ENCODE results near the gene SH2D6. TPM values are rescaled to one million over a fixed set of nuclear protein-coding genes. Genes with fewer than 3 reads are reported as not detected.

Gene SH2D6
- total RNA-seq, 1 donor from 2014 or later, result 0.07 TPM

- no peak overlapping the region for H2AFZ ChIP-seq (replicated peaks)
- peaks cover 11% of the 10 kb centered on the region for H3K4me1 ChIP-seq
- no peak overlapping the region for H3K27ac Mint-ChIP-seq
- no peaks in the 10 kb centered on the region for H3K36me3 ChIP-seq
- H3K4me2 ChIP-seq, result no peak overlapping the region
- H3K4me1 Mint-ChIP-seq, result peaks cover 32% of the 10 kb centered on the region
- peaks cover 11% of the 10 kb centered on the region for H3K27me3 ChIP-seq
- H3K9me3 Mint-ChIP-seq, result no peaks in the 10 kb centered on the region
- no peaks in the 10 kb centered on the region for H3K9me3 ChIP-seq (ENCODE audit: low read depth)
- no peaks in the 10 kb centered on the region for H4K20me1 ChIP-seq (ENCODE audit: low read depth)
- TF ChIP-seq EZH2phosphoT487 (IDR thresholded peaks at IDR 0.05) (no peak), CTCF (IDR thresholded peaks at IDR 0.05) (no peak), EZH2 (IDR thresholded peaks at IDR 0.05) (no peak)
- H3K9ac ChIP-seq, result no peak overlapping the region
- H3K27ac ChIP-seq, result no peak overlapping the region
- no peak overlapping the region for H3K4me3 Mint-ChIP-seq
- H3K79me2 ChIP-seq (ENCODE audit: low read depth), result no peaks in the 10 kb centered on the region
- peaks cover 15% of the 10 kb centered on the region for H3K27me3 Mint-ChIP-seq (ENCODE audit: insufficient read depth, low read depth)
- no peak overlapping the region for H3K4me3 ChIP-seq
- peaks cover 17% of the 10 kb centered on the region for H3F3A ChIP-seq (ENCODE audit: low read depth)
- no peak for DNase-seq (ENCODE audit: low spot score)
- H3K36me3 Mint-ChIP-seq, result no peaks in the 10 kb centered on the region
These were observed 21.5 kb downstream of the SH2D6 start for GRCh38 chr2:85439986-85440385.

GRCh38 chr2:85440729-85441128 is 22.2 kb downstream of the SH2D6 start:
- Histone ChIP-seq H3K4me1 (peaks cover 11% of the 10 kb centered on the region), H3K27ac (no peak overlapping the region), H3K4me3 (no peak overlapping the region), H3K9ac (no peak overlapping the region), H4K20me1 (ENCODE audit: low read depth) (no peaks in the 10 kb centered on the region), H3K4me2 (no peak overlapping the region), H2AFZ (replicated peaks) (no peak overlapping the region), H3K36me3 (no peaks in the 10 kb centered on the region), H3K9me3 (ENCODE audit: low read depth) (no peaks in the 10 kb centered on the region), H3F3A (ENCODE audit: low read depth) (peaks cover 17% of the 10 kb centered on the region), H3K27me3 (peaks cover 11% of the 10 kb centered on the region), H3K79me2 (ENCODE audit: low read depth) (no peaks in the 10 kb centered on the region)
- H3K9me3 Mint-ChIP-seq, result no peaks in the 10 kb centered on the region
- no peaks in the 10 kb centered on the region for H3K36me3 Mint-ChIP-seq
- H3K27me3 Mint-ChIP-seq (ENCODE audit: insufficient read depth, low read depth), result peaks cover 15% of the 10 kb centered on the region
- H3K27ac Mint-ChIP-seq, result peak overlapping the region; percentile 35
- DNase-seq (ENCODE audit: low spot score), result no peak
- H3K4me1 Mint-ChIP-seq, result peaks cover 28% of the 10 kb centered on the region
- H3K4me3 Mint-ChIP-seq, result no peak overlapping the region
- no peak for TF ChIP-seq EZH2phosphoT487 (IDR thresholded peaks at IDR 0.05)

- Histone ChIP-seq H3K27ac (no peak overlapping the region), H3K79me2 (ENCODE audit: low read depth) (no peaks in the 10 kb centered on the region), H3K4me3 (no peak overlapping the region), H3K4me2 (no peak overlapping the region), H2AFZ (replicated peaks) (no peak overlapping the region), H3F3A (ENCODE audit: low read depth) (peaks cover 16% of the 10 kb centered on the region), H3K9me3 (ENCODE audit: low read depth) (no peaks in the 10 kb centered on the region), H3K27me3 (peaks cover 7% of the 10 kb centered on the region), H3K9ac (no peak overlapping the region), H3K4me1 (peaks cover 11% of the 10 kb centered on the region), H3K36me3 (no peaks in the 10 kb centered on the region), H4K20me1 (ENCODE audit: low read depth) (no peaks in the 10 kb centered on the region)
- no peak for TF ChIP-seq EZH2phosphoT487 (IDR thresholded peaks at IDR 0.05)
- no peak for TF ChIP-seq EZH2 (IDR thresholded peaks at IDR 0.05)
- TF ChIP-seq CTCF (IDR thresholded peaks at IDR 0.05), result no peak
- Mint-ChIP-seq H3K9me3 (no peaks in the 10 kb centered on the region), H3K27me3 (ENCODE audit: insufficient read depth, low read depth) (peaks cover 9% of the 10 kb centered on the region), H3K36me3 (no peaks in the 10 kb centered on the region), H3K4me3 (no peak overlapping the region), H3K4me1 (peaks cover 18% of the 10 kb centered on the region), H3K27ac (peak overlapping the region; percentile 60)
- no peak for DNase-seq (ENCODE audit: low spot score)
These were observed 23.4 kb downstream of the SH2D6 start for GRCh38 chr2:85441864-85442263.

GRCh38 chr2:85444629-85445172 is 26.2 kb downstream of the SH2D6 start:
- Histone ChIP-seq H4K20me1 (ENCODE audit: low read depth) (no peaks in the 10 kb centered on the region), H3K36me3 (no peaks in the 10 kb centered on the region), H3K9ac (no peak overlapping the region), H3K79me2 (ENCODE audit: low read depth) (no peaks in the 10 kb centered on the region), H3K27ac (no peak overlapping the region), H3K27me3 (no peaks in the 10 kb centered on the region), H3F3A (ENCODE audit: low read depth) (no peaks in the 10 kb centered on the region), H3K4me2 (no peak overlapping the region), H3K4me3 (no peak overlapping the region), H3K4me1 (no peaks in the 10 kb centered on the region), H2AFZ (replicated peaks) (no peak overlapping the region), H3K9me3 (ENCODE audit: low read depth) (no peaks in the 10 kb centered on the region)
- Mint-ChIP-seq H3K9me3 (no peaks in the 10 kb centered on the region), H3K4me3 (peak overlapping the region; percentile 35), H3K27ac (no peak overlapping the region), H3K27me3 (ENCODE audit: insufficient read depth, low read depth) (peaks cover 4% of the 10 kb centered on the region), H3K36me3 (no peaks in the 10 kb centered on the region), H3K4me1 (no peaks in the 10 kb centered on the region)
- TF ChIP-seq EZH2 (IDR thresholded peaks at IDR 0.05), result no peak
- no peak for TF ChIP-seq CTCF (IDR thresholded peaks at IDR 0.05)
- no peak for TF ChIP-seq EZH2phosphoT487 (IDR thresholded peaks at IDR 0.05)
- no peak for DNase-seq (ENCODE audit: low spot score)

Measured in neural progenitor cell (in vitro differentiated cells).